ENCODE results near the gene ARHGAP45.

The ARHGAP45 gene

GRCh38 chr19:1122021-1122971 is 55.3 kb downstream of the ARHGAP45 start:
- Histone ChIP-seq H3K4me1 (ENCODE audit: insufficient read depth, low read length, severe bottlenecking) (no peaks in the 10 kb centered on the region), H3F3A (ENCODE audit: insufficient read depth, low read length) (no peaks in the 10 kb centered on the region), H4K20me1 (ENCODE audit: insufficient read depth, low read length) (no peaks in the 10 kb centered on the region), H3K27me3 (ENCODE audit: insufficient read depth, low read length) (no peaks in the 10 kb centered on the region), H3K36me3 (ENCODE audit: insufficient read depth, low read length) (peaks cover 31% of the 10 kb centered on the region), H3K9me2 (ENCODE audit: low read depth, low read length) (no peaks in the 10 kb centered on the region), H3K27ac (ENCODE audit: low read depth, low read length, poor library complexity, severe bottlenecking) (no peak overlapping the region), H3K79me2 (ENCODE audit: insufficient read depth, low read length) (no peaks in the 10 kb centered on the region), H3K4me2 (ENCODE audit: low read length) (no peak overlapping the region), H3K4me3 (ENCODE audit: low read depth, low read length, poor library complexity, severe bottlenecking) (no peak overlapping the region), H2AFZ (ENCODE audit: low read length) (no peak overlapping the region), H3K9ac (ENCODE audit: low read length) (no peak overlapping the region), H3K9me3 (ENCODE audit: low read length) (no peaks in the 10 kb centered on the region)
- TF ChIP-seq CTCF (IDR thresholded peaks at IDR 0.05; ENCODE audit: low read length) = no peak
- TF ChIP-seq EZH2 (IDR thresholded peaks at IDR 0.05; ENCODE audit: borderline replicate concordance, low read length) = no peak

- H3F3A ChIP-seq (ENCODE audit: insufficient read depth, low read length) = no peaks in the 10 kb centered on the region
- H3K79me2 ChIP-seq (ENCODE audit: insufficient read depth, low read length) = no peaks in the 10 kb centered on the region
- H3K9ac ChIP-seq (ENCODE audit: low read length) = no peak overlapping the region
- H3K36me3 ChIP-seq (ENCODE audit: insufficient read depth, low read length) = peaks cover 34% of the 10 kb centered on the region
- H3K27ac ChIP-seq (ENCODE audit: low read depth, low read length, poor library complexity, severe bottlenecking) = no peak overlapping the region
- H3K4me1 ChIP-seq (ENCODE audit: insufficient read depth, low read length, severe bottlenecking) = no peaks in the 10 kb centered on the region
- H3K4me3 ChIP-seq (ENCODE audit: low read depth, low read length, poor library complexity, severe bottlenecking) = no peak overlapping the region
- H3K9me2 ChIP-seq (ENCODE audit: low read depth, low read length) = no peaks in the 10 kb centered on the region
- no peak overlapping the region for H2AFZ ChIP-seq (ENCODE audit: low read length)
- H3K4me2 ChIP-seq (ENCODE audit: low read length) = no peak overlapping the region
- H3K27me3 ChIP-seq (ENCODE audit: insufficient read depth, low read length) = no peaks in the 10 kb centered on the region
- H4K20me1 ChIP-seq (ENCODE audit: insufficient read depth, low read length) = no peaks in the 10 kb centered on the region
- TF ChIP-seq EZH2 (IDR thresholded peaks at IDR 0.05; ENCODE audit: borderline replicate concordance, low read length) (no peak), CTCF (IDR thresholded peaks at IDR 0.05; ENCODE audit: low read length) (no peak)
- H3K9me3 ChIP-seq (ENCODE audit: low read length) = no peaks in the 10 kb centered on the region
Measured at GRCh38 chr19:1122972-1123363, 56.0 kb downstream of the ARHGAP45 start.

GRCh38 chr19:1123381-1123780 is 56.4 kb downstream of the ARHGAP45 start:
- no peaks in the 10 kb centered on the region for H3K9me2 ChIP-seq (ENCODE audit: low read depth, low read length)
- H3F3A ChIP-seq (ENCODE audit: insufficient read depth, low read length) = no peaks in the 10 kb centered on the region
- no peak overlapping the region for H3K27ac ChIP-seq (ENCODE audit: low read depth, low read length, poor library complexity, severe bottlenecking)
- no peaks in the 10 kb centered on the region for H3K4me1 ChIP-seq (ENCODE audit: insufficient read depth, low read length, severe bottlenecking)
- H3K4me3 ChIP-seq (ENCODE audit: low read depth, low read length, poor library complexity, severe bottlenecking) = no peak overlapping the region
- no peak overlapping the region for H3K4me2 ChIP-seq (ENCODE audit: low read length)
- no peak overlapping the region for H3K9ac ChIP-seq (ENCODE audit: low read length)
- H3K9me3 ChIP-seq (ENCODE audit: low read length) = no peaks in the 10 kb centered on the region
- no peaks in the 10 kb centered on the region for H3K79me2 ChIP-seq (ENCODE audit: insufficient read depth, low read length)
- H3K27me3 ChIP-seq (ENCODE audit: insufficient read depth, low read length) = no peaks in the 10 kb centered on the region
- H3K36me3 ChIP-seq (ENCODE audit: insufficient read depth, low read length) = peaks cover 34% of the 10 kb centered on the region
- no peak overlapping the region for H2AFZ ChIP-seq (ENCODE audit: low read length)
- no peaks in the 10 kb centered on the region for H4K20me1 ChIP-seq (ENCODE audit: insufficient read depth, low read length)
- no peak for TF ChIP-seq CTCF (IDR thresholded peaks at IDR 0.05; ENCODE audit: low read length)
- TF ChIP-seq EZH2 (IDR thresholded peaks at IDR 0.05; ENCODE audit: borderline replicate concordance, low read length) = no peak

Data from OCI-LY1 (cell line).